Gastroesophageal sphincter (tissue), 3 donors: ENCODE measurements around the gene PRKN.

Experiments
- CTCF ChIP-seq, 4 experiments: fragments of 200-600 bp in 2 of 4; fragments of 450-650 bp in 2 of 4; sonication (generic) in 1 of 4; IDR thresholded peaks; one replicate each; pipeline ENCODE4 v1.5.1; 2017 to 2019; ENCODE audit warnings: antibody characterized with exemption in 4 of 4, mild to moderate bottlenecking in 2 of 4, moderate library complexity in 2 of 4
- POLR2A ChIP-seq, 2 donors: fragments of 450-650 bp; IDR thresholded peaks; one replicate each; pipeline ENCODE4 v1.6.1; 2017; ENCODE audit warnings: antibody characterized with exemption in 2 of 2, mild to moderate bottlenecking in 2 of 2, moderate library complexity in 1 of 2

GRCh38 chr6:161365633-161366032, 1361.9 kb downstream of the PRKN start:
- TF ChIP-seq CTCF (IDR thresholded peaks at IDR 0.05) = no peak
- TF ChIP-seq POLR2A (IDR thresholded peaks at IDR 0.05) = no peak
